BLaER1 (cell line): ENCODE results near the gene FMO2.
"Not testable (repeated sequence)": the region's sequence is repeated elsewhere in the genome, so short reads cannot be mapped to it uniquely, and the experiment has no call there.

Experiments
- H3K27ac ChIP-seq: shearing (Covaris generic); formaldehyde crosslinking; 2 replicates; pipeline ENCODE4 v1.8.1; 2022
- H3K27me3 ChIP-seq: shearing (Covaris generic); formaldehyde crosslinking; 2 replicates; pipeline ENCODE4 v1.8.1; 2022
- H3K36me3 ChIP-seq: shearing (Covaris generic); formaldehyde crosslinking; 2 replicates; pipeline ENCODE4 v1.8.1; 2022
- H3K4me1 ChIP-seq: shearing (Covaris generic); formaldehyde crosslinking; 2 replicates; pipeline ENCODE4 v1.8.1; 2022
- H3K4me2 ChIP-seq: shearing (Covaris generic); formaldehyde crosslinking; 2 replicates; pipeline ENCODE4 v1.8.1; 2022
- H3K4me3 ChIP-seq: shearing (Covaris generic); formaldehyde crosslinking; 2 replicates; pipeline ENCODE4 v1.8.1; 2022
- H3K9ac ChIP-seq: shearing (Covaris generic); formaldehyde crosslinking; 2 replicates; pipeline ENCODE4 v1.8.1; 2022
- H3K9me3 ChIP-seq: shearing (Covaris generic); formaldehyde crosslinking; 2 replicates; pipeline ENCODE4 v1.8.1; 2022
- H4K20me1 ChIP-seq: shearing (Covaris generic); formaldehyde crosslinking; 2 replicates; pipeline ENCODE4 v1.8.1; 2022
- Cebpa-rat ChIP-seq: shearing (Covaris generic); IDR thresholded peaks from 2 replicates; pipeline ENCODE4 v1.8.1; 2022

FMO2 gene

DNA sequence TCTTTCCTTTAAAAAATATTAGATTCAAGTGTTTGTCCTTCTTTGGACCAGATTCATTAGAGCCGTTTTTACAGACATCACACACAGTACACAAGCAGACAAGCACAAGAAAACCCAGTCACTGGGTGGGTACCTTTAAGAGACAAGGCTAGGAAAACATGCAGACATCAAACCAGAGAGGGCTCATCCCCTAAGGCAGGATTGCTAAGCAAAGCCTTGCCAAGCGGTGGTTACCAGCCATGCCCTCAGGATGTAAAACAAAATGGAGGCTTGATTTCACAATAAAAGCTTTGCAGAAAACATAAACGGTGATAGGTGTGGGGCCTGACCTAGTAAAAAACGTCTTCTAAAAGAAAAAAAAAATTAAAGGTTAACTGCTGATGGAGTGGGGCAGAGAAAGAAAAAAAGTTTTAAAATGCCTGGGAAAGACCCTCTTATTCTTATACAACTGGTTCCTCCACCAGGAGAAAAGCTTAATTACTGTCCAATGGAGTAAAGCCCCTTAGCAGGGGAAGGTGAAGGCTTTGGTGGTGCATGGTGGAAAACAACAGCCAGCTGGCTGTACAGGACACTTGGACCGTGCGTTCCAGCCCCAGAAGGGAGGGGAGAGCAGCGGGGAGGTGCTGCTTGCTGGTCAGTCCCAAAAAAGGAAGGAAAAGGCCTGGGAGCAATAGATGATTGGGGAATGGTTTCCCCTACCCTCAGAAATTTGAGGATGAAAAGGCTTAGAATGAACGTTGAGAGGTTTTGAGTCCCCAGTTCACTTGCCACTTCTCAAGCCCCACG lies 32.8 kb downstream of the FMO2 start:
- Histone ChIP-seq H3K9ac (no peak overlapping the region), H3K4me3 (no peak overlapping the region), H3K9me3 (no peaks in the 10 kb centered on the region), H3K4me2 (no peak overlapping the region), H3K4me1 (no peaks in the 10 kb centered on the region), H3K36me3 (no peaks in the 10 kb centered on the region), H3K27ac (no peak overlapping the region), H3K27me3 (no peaks in the 10 kb centered on the region), H4K20me1 (no peaks in the 10 kb centered on the region)
- no peak for TF ChIP-seq Cebpa-rat

GRCh38 chr1:171218661-171219060 lies 33.6 kb downstream of the FMO2 start:
- no peak overlapping the region for H3K4me2 ChIP-seq
- no peaks in the 10 kb centered on the region for H3K36me3 ChIP-seq
- no peak overlapping the region for H3K27ac ChIP-seq
- H4K20me1 ChIP-seq, result no peaks in the 10 kb centered on the region
- H3K9ac ChIP-seq, result no peak overlapping the region
- H3K27me3 ChIP-seq, result no peaks in the 10 kb centered on the region
- no peaks in the 10 kb centered on the region for H3K9me3 ChIP-seq
- H3K4me1 ChIP-seq, result no peaks in the 10 kb centered on the region
- no peak for TF ChIP-seq Cebpa-rat
- H3K4me3 ChIP-seq, result no peak overlapping the region

DNA sequence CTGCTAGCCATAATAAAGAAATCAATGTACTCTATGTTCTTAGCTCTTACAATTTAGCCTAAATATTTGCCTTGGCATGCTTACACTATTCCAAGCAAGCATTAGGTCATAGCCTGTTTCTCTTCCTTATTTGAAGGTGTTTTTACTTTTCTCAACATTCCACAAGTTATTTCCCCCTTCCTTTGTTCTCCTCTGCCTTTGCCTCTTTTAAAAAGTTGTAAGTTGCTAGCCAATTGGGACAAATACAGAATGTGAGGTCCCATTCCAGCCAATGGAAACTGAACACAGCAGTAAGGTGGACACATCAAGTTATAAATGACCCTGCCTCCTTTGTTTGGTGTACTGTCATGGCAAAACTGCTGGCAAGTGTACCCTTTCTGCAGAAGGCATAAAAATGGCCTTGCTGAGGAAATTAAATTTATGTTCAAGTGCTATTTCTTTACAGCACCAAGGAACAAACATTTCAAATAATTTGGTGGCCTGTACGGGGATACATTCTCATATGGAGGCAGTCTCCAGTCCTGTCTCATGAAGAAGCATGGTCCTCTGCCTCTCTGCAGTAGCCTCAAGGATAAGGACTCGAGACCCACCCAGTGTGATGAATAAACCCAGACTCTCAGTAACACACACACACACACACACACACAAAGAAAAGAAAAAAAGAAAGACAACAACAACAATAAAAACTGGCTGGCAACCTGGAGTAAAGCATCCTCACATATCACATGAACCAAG lies 34.4 kb downstream of the FMO2 start:
- H4K20me1 ChIP-seq, result no peaks in the 10 kb centered on the region
- TF ChIP-seq Cebpa-rat, result no peak
- H3K27me3 ChIP-seq, result no peaks in the 10 kb centered on the region
- no peak overlapping the region for H3K4me2 ChIP-seq
- no peak overlapping the region for H3K9ac ChIP-seq
- H3K9me3 ChIP-seq, result no peaks in the 10 kb centered on the region
- H3K4me1 ChIP-seq, result no peaks in the 10 kb centered on the region
- H3K36me3 ChIP-seq, result no peaks in the 10 kb centered on the region
- no peak overlapping the region for H3K27ac ChIP-seq
- no peak overlapping the region for H3K4me3 ChIP-seq

DNA sequence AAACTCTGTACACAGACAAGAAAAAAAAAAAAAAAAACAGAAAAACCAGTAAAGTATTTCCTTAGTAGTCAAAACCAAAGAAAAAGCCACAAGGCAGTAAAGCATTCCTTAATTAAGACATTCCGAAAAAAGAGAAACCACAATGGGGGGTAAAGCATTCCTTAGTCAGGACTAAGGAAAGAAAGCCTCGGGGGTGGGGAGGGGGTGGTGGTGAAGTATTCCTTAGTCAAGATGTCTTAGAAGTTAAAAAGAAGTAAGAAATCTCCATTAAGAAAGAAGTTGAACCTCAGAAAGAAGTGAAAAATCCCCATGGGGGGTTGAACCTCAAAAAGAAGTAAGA lies 35.0 kb downstream of the FMO2 start:
- TF ChIP-seq Cebpa-rat, result no peak
- Histone ChIP-seq H3K27ac (no peak overlapping the region), H3K9ac (no peak overlapping the region), H3K36me3 (no peaks in the 10 kb centered on the region), H4K20me1 (no peaks in the 10 kb centered on the region), H3K4me3 (no peak overlapping the region), H3K27me3 (no peaks in the 10 kb centered on the region), H3K4me2 (no peak overlapping the region), H3K9me3 (no peaks in the 10 kb centered on the region), H3K4me1 (no peaks in the 10 kb centered on the region)

- no peaks in the 10 kb centered on the region for H3K27me3 ChIP-seq
- no peaks in the 10 kb centered on the region for H3K4me1 ChIP-seq
- H3K36me3 ChIP-seq, result no peaks in the 10 kb centered on the region
- H4K20me1 ChIP-seq, result no peaks in the 10 kb centered on the region
- no peaks in the 10 kb centered on the region for H3K9me3 ChIP-seq
- no peak overlapping the region for H3K4me2 ChIP-seq
- H3K4me3 ChIP-seq, result no peak overlapping the region
- H3K9ac ChIP-seq, result no peak overlapping the region
- H3K27ac ChIP-seq, result no peak overlapping the region
- TF ChIP-seq Cebpa-rat, result no peak
These were observed 35.5 kb downstream of the FMO2 start for GRCh38 chr1:171220581-171221054.

DNA sequence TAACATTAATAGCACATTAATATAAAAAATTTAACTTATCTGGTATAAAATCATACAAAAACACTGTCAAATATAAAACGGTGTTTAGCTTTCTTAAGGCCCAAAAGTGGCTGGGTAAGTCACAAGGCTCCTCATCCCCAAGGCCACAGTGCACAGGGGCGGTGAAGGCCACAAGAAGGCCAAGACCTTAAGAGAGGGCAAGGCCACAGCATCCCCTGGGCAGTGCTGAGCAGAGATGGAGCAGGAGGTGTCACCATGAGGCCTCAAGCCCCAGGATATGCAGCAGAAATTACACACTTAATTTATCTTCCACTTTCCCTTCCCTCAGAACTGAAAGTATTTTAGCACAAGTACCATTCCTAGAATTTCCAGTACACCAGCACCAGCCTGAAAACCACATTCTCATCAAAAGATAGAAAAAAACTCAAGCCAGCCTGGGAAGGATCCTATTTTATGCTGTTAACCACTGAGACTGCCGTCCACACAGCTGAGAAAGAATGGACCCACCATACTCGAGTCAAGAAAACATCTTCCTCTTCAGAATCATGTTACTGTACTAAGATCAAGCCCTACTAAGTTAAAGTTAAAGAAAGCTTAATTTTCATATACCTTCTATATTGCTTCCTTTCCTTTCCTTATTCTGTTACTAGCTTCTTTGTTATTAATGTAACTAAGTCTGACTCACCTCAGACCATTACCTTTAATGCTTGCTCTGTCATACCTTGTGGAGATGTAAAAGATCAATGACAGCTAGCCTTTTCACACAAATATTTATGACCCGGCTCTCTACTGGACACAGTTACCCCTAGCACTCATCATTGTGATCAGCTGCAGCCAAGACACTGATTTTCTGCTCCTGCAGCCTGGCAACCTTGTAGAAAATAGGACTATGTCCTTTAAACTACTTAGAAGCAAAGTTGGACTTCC lies 36.8 kb downstream of the FMO2 start:
- Histone ChIP-seq H3K36me3 (no peaks in the 10 kb centered on the region), H3K9ac (no peak overlapping the region), H3K9me3 (no peaks in the 10 kb centered on the region), H3K4me1 (no peaks in the 10 kb centered on the region), H3K4me3 (no peak overlapping the region), H3K27ac (no peak overlapping the region), H3K27me3 (no peaks in the 10 kb centered on the region), H4K20me1 (no peaks in the 10 kb centered on the region), H3K4me2 (no peak overlapping the region)
- no peak for TF ChIP-seq Cebpa-rat

DNA sequence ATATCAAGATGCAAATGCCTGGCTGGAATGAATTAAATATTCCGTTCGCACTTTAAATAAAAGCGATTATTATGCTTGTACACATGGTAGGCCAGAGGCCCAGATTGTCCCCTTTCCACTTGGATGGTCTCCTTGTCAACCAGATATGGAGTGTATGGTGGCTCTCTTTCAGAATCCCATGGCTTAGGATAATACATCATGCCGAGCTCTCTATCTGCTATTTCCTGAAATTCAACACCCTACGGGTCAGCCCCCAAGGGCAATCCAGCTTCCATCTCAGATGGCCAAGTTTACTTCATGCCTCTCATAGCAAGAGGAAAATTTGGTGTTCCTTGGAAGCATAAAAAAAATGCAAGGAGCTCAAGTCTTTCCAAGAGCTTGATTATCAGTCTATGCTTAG lies 37.8 kb downstream of the FMO2 start:
- H3K4me1 ChIP-seq, result no peaks in the 10 kb centered on the region
- H3K4me2 ChIP-seq, result no peak overlapping the region
- TF ChIP-seq Cebpa-rat, result no peak
- no peaks in the 10 kb centered on the region for H3K27me3 ChIP-seq
- no peaks in the 10 kb centered on the region for H3K9me3 ChIP-seq
- H3K36me3 ChIP-seq, result no peaks in the 10 kb centered on the region
- H3K27ac ChIP-seq, result no peak overlapping the region
- H3K4me3 ChIP-seq, result no peak overlapping the region
- H4K20me1 ChIP-seq, result no peaks in the 10 kb centered on the region
- no peak overlapping the region for H3K9ac ChIP-seq

DNA sequence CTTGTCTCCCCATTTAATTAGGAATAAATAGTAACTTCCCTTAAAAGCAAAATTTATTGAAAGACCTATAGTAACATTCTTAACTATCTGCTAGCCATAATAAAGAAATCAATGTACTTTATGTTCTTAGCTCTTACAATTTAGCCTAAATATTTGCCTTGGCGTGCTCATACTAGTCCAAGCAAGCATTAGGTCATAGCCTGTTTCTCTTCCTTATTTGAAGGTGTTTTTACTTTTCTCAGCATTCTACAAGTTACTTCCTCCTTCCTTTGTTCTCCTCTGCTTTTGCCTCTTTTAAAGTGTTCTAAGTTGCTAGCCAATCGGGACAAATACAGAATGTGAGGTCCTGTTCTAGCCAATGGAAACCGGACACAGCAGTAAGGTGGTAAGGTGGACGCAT lies 39.2 kb downstream of the FMO2 start:
- not testable (repeated sequence) for H3K9me3 ChIP-seq, H3K27me3 ChIP-seq, H3K36me3 ChIP-seq, H3K4me1 ChIP-seq, H3K4me2 ChIP-seq, H3K4me3 ChIP-seq, H3K9ac ChIP-seq, H4K20me1 ChIP-seq, H3K27ac ChIP-seq

GRCh38 chr1:171226747-171227370 lies 41.8 kb downstream of the FMO2 start:
- Histone ChIP-seq H4K20me1 (no peaks in the 10 kb centered on the region), H3K4me2 (no peak overlapping the region), H3K9me3 (no peaks in the 10 kb centered on the region), H3K27me3 (no peaks in the 10 kb centered on the region), H3K4me1 (no peaks in the 10 kb centered on the region), H3K36me3 (no peaks in the 10 kb centered on the region), H3K27ac (no peak overlapping the region), H3K4me3 (no peak overlapping the region), H3K9ac (no peak overlapping the region)
- TF ChIP-seq Cebpa-rat, result no peak
